ENCODE measurements around the gene COX6B2.

COX6B2 gene

GRCh38 chr19:55365964-55366363, 11.4 kb upstream of the COX6B2 start:
- POLR2A ChIA-PET: interaction anchor here (0.9 to 1.3 kb wide), 2 partner anchors 16 to 26 kb away, joined by 3 to 5 read pairs; partner anchors contain the start of gene KMT5C

DNA sequence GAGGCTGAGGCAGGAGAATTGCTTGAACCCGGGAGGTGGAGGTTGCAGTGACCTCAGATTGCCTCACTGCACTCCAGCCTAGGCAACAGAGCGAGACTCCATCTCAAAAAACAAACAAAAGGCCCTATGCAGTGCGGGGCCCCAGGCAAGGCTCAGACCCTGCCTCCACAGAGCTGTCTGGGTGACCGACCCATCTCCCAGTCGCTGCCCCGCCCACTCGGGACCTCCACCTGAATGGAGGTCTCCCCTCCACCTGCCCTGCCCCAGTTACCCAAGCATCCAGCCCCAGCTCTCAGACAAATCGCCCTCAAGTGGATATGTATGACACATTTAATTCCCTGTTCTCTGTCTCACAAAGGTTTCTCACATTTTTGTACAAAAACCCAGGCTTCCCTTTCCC, 10.7 kb upstream of the COX6B2 start:
- ChIA-PET CTCF (no interaction called here), POLR2A (interaction anchor here (1.0 kb wide), 1 partner anchor 26 kb away, joined by 4 read pairs; no protein-coding TSS in a partner anchor)
- Histone ChIP-seq H3K9me3 (ENCODE audit: control insufficient read depth, insufficient read depth, low read depth, low read length) (no peaks in the 10 kb centered on the region), H3K36me3 (ENCODE audit: control insufficient read depth in 2 of 2, insufficient read depth in 1 of 2, low read length in 2 of 2) (no peaks in the 10 kb centered on the region), H3K4me1 (ENCODE audit: control insufficient read depth, insufficient read depth, low read length) (peaks cover 5% of the 10 kb centered on the region; the same call in 1 of the 2 replicates), H3K27ac (ENCODE audit: extremely low read depth, low read depth, low read length) (no peak overlapping the region), H3K4me3 (ENCODE audit: low read depth, low read length) (no peak overlapping the region)
- TF ChIP-seq ZNF16 (tag by site-specific recombination; IDR thresholded peaks at IDR 0.05; ENCODE audit: low read depth): no peak
- TF ChIP-seq ZNF311 (tag by site-specific recombination; IDR thresholded peaks at IDR 0.05; ENCODE audit: borderline replicate concordance): no peak
- TF ChIP-seq, protein P1, sequence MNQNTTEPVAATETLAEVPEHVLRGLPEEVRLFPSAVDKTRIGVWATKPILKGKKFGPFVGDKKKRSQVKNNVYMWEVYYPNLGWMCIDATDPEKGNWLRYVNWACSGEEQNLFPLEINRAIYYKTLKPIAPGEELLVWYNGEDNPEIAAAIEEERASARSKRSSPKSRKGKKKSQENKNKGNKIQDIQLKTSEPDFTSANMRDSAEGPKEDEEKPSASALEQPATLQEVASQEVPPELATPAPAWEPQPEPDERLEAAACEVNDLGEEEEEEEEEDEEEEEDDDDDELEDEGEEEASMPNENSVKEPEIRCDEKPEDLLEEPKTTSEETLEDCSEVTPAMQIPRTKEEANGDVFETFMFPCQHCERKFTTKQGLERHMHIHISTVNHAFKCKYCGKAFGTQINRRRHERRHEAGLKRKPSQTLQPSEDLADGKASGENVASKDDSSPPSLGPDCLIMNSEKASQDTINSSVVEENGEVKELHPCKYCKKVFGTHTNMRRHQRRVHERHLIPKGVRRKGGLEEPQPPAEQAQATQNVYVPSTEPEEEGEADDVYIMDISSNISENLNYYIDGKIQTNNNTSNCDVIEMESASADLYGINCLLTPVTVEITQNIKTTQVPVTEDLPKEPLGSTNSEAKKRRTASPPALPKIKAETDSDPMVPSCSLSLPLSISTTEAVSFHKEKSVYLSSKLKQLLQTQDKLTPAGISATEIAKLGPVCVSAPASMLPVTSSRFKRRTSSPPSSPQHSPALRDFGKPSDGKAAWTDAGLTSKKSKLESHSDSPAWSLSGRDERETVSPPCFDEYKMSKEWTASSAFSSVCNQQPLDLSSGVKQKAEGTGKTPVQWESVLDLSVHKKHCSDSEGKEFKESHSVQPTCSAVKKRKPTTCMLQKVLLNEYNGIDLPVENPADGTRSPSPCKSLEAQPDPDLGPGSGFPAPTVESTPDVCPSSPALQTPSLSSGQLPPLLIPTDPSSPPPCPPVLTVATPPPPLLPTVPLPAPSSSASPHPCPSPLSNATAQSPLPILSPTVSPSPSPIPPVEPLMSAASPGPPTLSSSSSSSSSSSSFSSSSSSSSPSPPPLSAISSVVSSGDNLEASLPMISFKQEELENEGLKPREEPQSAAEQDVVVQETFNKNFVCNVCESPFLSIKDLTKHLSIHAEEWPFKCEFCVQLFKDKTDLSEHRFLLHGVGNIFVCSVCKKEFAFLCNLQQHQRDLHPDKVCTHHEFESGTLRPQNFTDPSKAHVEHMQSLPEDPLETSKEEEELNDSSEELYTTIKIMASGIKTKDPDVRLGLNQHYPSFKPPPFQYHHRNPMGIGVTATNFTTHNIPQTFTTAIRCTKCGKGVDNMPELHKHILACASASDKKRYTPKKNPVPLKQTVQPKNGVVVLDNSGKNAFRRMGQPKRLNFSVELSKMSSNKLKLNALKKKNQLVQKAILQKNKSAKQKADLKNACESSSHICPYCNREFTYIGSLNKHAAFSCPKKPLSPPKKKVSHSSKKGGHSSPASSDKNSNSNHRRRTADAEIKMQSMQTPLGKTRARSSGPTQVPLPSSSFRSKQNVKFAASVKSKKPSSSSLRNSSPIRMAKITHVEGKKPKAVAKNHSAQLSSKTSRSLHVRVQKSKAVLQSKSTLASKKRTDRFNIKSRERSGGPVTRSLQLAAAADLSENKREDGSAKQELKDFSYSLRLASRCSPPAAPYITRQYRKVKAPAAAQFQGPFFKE (tag by site-specific recombination; IDR thresholded peaks at IDR 0.05; ENCODE audit: borderline replicate concordance): no peak
- no peak for TF ChIP-seq KLF8 (tag by site-specific recombination; IDR thresholded peaks at IDR 0.05)

More at GRCh38 chr19:55365964-55366363, 11.4 kb upstream of the COX6B2 start:
- TF ChIP-seq ZNF558 (tag by site-specific recombination; IDR thresholded peaks at IDR 0.05) (no peak), CTCF (tag by site-specific recombination; IDR thresholded peaks at IDR 0.05) (no peak), BCL11A (tag by site-specific recombination; IDR thresholded peaks at IDR 0.05; ENCODE audit: low read depth) (no peak), PATZ1 (tag by site-specific recombination; IDR thresholded peaks at IDR 0.05) (0 out of 2 replicates have a peak, but pooled peaks have one; percentile 34), SCRT2 (tag by site-specific recombination; IDR thresholded peaks at IDR 0.05) (peak; percentile 58), ZFHX2 (tag by site-specific recombination; conservative IDR thresholded peaks at IDR 0.05) (peak; percentile 82), EGR2 (tag by site-specific recombination; IDR thresholded peaks at IDR 0.05; ENCODE audit: low read depth) (peak; percentile 14; the same call in 1 of the 2 replicates), ZNF398 (tag by site-specific recombination; IDR thresholded peaks at IDR 0.05) (peak; percentile 32), ZNF560 (tag by site-specific recombination; IDR thresholded peaks at IDR 0.05; ENCODE audit: borderline replicate concordance) (no peak)
- TF ChIP-seq, protein P2, sequence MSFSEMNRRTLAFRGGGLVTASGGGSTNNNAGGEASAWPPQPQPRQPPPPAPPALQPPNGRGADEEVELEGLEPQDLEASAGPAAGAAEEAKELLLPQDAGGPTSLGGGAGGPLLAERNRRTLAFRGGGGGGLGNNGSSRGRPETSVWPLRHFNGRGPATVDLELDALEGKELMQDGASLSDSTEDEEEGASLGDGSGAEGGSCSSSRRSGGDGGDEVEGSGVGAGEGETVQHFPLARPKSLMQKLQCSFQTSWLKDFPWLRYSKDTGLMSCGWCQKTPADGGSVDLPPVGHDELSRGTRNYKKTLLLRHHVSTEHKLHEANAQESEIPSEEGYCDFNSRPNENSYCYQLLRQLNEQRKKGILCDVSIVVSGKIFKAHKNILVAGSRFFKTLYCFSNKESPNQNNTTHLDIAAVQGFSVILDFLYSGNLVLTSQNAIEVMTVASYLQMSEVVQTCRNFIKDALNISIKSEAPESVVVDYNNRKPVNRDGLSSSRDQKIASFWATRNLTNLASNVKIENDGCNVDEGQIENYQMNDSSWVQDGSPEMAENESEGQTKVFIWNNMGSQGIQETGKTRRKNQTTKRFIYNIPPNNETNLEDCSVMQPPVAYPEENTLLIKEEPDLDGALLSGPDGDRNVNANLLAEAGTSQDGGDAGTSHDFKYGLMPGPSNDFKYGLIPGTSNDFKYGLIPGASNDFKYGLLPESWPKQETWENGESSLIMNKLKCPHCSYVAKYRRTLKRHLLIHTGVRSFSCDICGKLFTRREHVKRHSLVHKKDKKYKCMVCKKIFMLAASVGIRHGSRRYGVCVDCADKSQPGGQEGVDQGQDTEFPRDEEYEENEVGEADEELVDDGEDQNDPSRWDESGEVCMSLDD (tag by site-specific recombination; IDR thresholded peaks at IDR 0.05): 0 out of 2 replicates have a peak, but pooled peaks have one; percentile 41
- Histone ChIP-seq H3K4me1 (ENCODE audit: control insufficient read depth, insufficient read depth, low read length) (peaks cover 5% of the 10 kb centered on the region; the same call in 1 of the 2 replicates), H3K36me3 (ENCODE audit: control insufficient read depth in 2 of 2, insufficient read depth in 1 of 2, low read length in 2 of 2) (no peaks in the 10 kb centered on the region), H3K27ac (ENCODE audit: extremely low read depth, low read depth, low read length) (no peak overlapping the region), H3K4me3 (ENCODE audit: low read depth, low read length) (no peak overlapping the region), H3K9me3 (ENCODE audit: control insufficient read depth, insufficient read depth, low read depth, low read length) (no peaks in the 10 kb centered on the region)
- CTCF ChIA-PET: no interaction called here

Data from HEK293 (cell line).